ENCODE measurements around the gene SLC22A23.

GRCh38 chr6:3287976-3288707, 168.7 kb downstream of the SLC22A23 start:
- TF ChIP-seq ZNF449 (tag by site-specific recombination; IDR thresholded peaks at IDR 0.05), result no peak
- no peak for TF ChIP-seq ZNF10 (tag by site-specific recombination; IDR thresholded peaks at IDR 0.05)
- TF ChIP-seq ZBTB7A (tag by site-specific recombination; IDR thresholded peaks at IDR 0.05; ENCODE audit: low read depth), result no peak
- TF ChIP-seq CTCF (tag by site-specific recombination; IDR thresholded peaks at IDR 0.05), result no peak
- TF ChIP-seq ATF2 (tag by site-specific recombination; IDR thresholded peaks at IDR 0.05; ENCODE audit: low read depth), result no peak
- TF ChIP-seq ZNF174 (tag by site-specific recombination; IDR thresholded peaks at IDR 0.05), result no peak
- no peak for TF ChIP-seq ZNF114 (tag by site-specific recombination; IDR thresholded peaks at IDR 0.05)
- TF ChIP-seq ZNF2 (tag by site-specific recombination; IDR thresholded peaks at IDR 0.05), result no peak
- no peak for TF ChIP-seq KLF16 (tag by site-specific recombination; IDR thresholded peaks at IDR 0.05)
- no peak for TF ChIP-seq ZNF555 (tag by site-specific recombination; conservative IDR thresholded peaks at IDR 0.05)
- no peak for TF ChIP-seq ZEB2 (tag by site-specific recombination; IDR thresholded peaks at IDR 0.05)
- no peak for TF ChIP-seq ZNF239 (tag by site-specific recombination; IDR thresholded peaks at IDR 0.05)
